NT2/D1 (cell line): ENCODE results near the gene PPM1H.

ENCODE experiments used
- SUZ12 ChIP-seq: IDR thresholded peaks from 2 replicates; pipeline ENCODE4 v1.6.1; 2011; ENCODE audit not compliant: insufficient read length, insufficient read depth; ENCODE audit errors: extremely low read depth
- ZNF274 ChIP-seq: IDR thresholded peaks from 2 replicates; pipeline ENCODE4 v1.6.1; 2011; ENCODE audit warnings: mild to moderate bottlenecking, low read depth, low read length

DNA sequence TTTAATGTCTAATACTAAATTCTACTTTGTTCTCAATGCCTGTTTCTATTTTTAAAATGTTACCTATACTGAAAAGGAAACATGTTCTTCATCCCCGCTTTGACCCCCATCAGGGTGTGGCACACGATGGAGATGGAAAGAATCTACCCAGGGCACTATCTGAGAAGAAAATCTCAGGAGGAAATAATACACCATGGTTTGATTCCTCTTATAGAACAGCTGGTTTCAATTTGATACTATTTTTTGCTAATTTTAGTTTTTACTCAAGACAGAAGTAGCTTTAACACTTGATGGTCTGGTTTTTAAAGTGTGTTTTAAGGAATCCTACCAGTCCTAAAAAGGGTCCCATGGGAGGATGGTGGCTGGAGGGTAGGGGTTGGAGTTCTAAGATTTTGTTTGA, 56.7 kb downstream of the PPM1H start:
- TF ChIP-seq ZNF274 (no peak), SUZ12 (no peak)
